ENCODE data around the gene SEC11C.

The SEC11C gene

GRCh38 chr18:59172664-59173249 lies 33.1 kb downstream of the SEC11C start:
- H3K36me3 Mint-ChIP-seq, result peaks cover 10% of the 10 kb centered on the region
- no peak overlapping the region for H3K4me3 Mint-ChIP-seq
- no peaks in the 10 kb centered on the region for H3K4me1 Mint-ChIP-seq
- ATAC-seq, result no peak
- peaks cover 20% of the 10 kb centered on the region for H3K27me3 Mint-ChIP-seq
- peaks cover 20% of the 10 kb centered on the region for H3K9me3 Mint-ChIP-seq
- no peak overlapping the region for H3K27ac Mint-ChIP-seq

- no peak for ATAC-seq
- Mint-ChIP-seq H3K27me3 (peaks cover 24% of the 10 kb centered on the region), H3K4me1 (no peaks in the 10 kb centered on the region), H3K4me3 (no peak overlapping the region), H3K9me3 (peaks cover 11% of the 10 kb centered on the region), H3K27ac (no peak overlapping the region), H3K36me3 (peaks cover 5% of the 10 kb centered on the region)
Observed at GRCh38 chr18:59177485-59177884, 37.8 kb downstream of the SEC11C start.

- Mint-ChIP-seq H3K36me3 (no peaks in the 10 kb centered on the region), H3K9me3 (no peaks in the 10 kb centered on the region), H3K4me1 (no peaks in the 10 kb centered on the region), H3K4me3 (no peak overlapping the region), H3K27ac (no peak overlapping the region), H3K27me3 (peaks cover 35% of the 10 kb centered on the region)
- no peak for ATAC-seq
Observed at GRCh38 chr18:59180150-59180845, 40.6 kb downstream of the SEC11C start.

- peaks cover 26% of the 10 kb centered on the region for H3K27me3 Mint-ChIP-seq
Observed at GRCh38 chr18:59182673-59183072, 43.0 kb downstream of the SEC11C start.

GRCh38 chr18:59189008-59189407 lies 49.3 kb downstream of the SEC11C start:
- no peaks in the 10 kb centered on the region for H3K36me3 Mint-ChIP-seq

More at GRCh38 chr18:59182673-59183072, 43.0 kb downstream of the SEC11C start:
- ATAC-seq, result no peak
- no peaks in the 10 kb centered on the region for H3K4me1 Mint-ChIP-seq
- H3K27ac Mint-ChIP-seq, result no peak overlapping the region
- no peak overlapping the region for H3K4me3 Mint-ChIP-seq
- H3K36me3 Mint-ChIP-seq, result no peaks in the 10 kb centered on the region
- H3K9me3 Mint-ChIP-seq, result no peaks in the 10 kb centered on the region

GRCh38 chr18:59189746-59190145 lies 50.1 kb downstream of the SEC11C start:
- no peak for ATAC-seq
- Mint-ChIP-seq H3K4me1 (no peaks in the 10 kb centered on the region), H3K9me3 (no peaks in the 10 kb centered on the region), H3K4me3 (no peak overlapping the region), H3K27me3 (peaks cover 3% of the 10 kb centered on the region), H3K36me3 (no peaks in the 10 kb centered on the region), H3K27ac (no peak overlapping the region)

More at GRCh38 chr18:59189008-59189407, 49.3 kb downstream of the SEC11C start:
- H3K9me3 Mint-ChIP-seq, result no peaks in the 10 kb centered on the region
- H3K27ac Mint-ChIP-seq, result no peak overlapping the region
- no peak overlapping the region for H3K4me3 Mint-ChIP-seq
- ATAC-seq, result no peak
- no peaks in the 10 kb centered on the region for H3K4me1 Mint-ChIP-seq
- no peaks in the 10 kb centered on the region for H3K27me3 Mint-ChIP-seq

GRCh38 chr18:59196161-59196725 lies 56.6 kb downstream of the SEC11C start:
- H3K27me3 Mint-ChIP-seq, result peaks cover 38% of the 10 kb centered on the region
- no peak overlapping the region for H3K4me3 Mint-ChIP-seq
- peaks cover 8% of the 10 kb centered on the region for H3K4me1 Mint-ChIP-seq
- H3K27ac Mint-ChIP-seq, result no peak overlapping the region
- H3K36me3 Mint-ChIP-seq, result no peaks in the 10 kb centered on the region
- ATAC-seq, result no peak
- H3K9me3 Mint-ChIP-seq, result no peaks in the 10 kb centered on the region

- H3K27me3 Mint-ChIP-seq, result peaks cover 44% of the 10 kb centered on the region
- no peaks in the 10 kb centered on the region for H3K36me3 Mint-ChIP-seq
- no peak overlapping the region for H3K4me3 Mint-ChIP-seq
- no peak overlapping the region for H3K27ac Mint-ChIP-seq
- no peak for ATAC-seq
- peaks cover 8% of the 10 kb centered on the region for H3K4me1 Mint-ChIP-seq
- H3K9me3 Mint-ChIP-seq, result no peaks in the 10 kb centered on the region
Observed at GRCh38 chr18:59197636-59198035, 58.0 kb downstream of the SEC11C start.

GRCh38 chr18:59198215-59198614 lies 58.5 kb downstream of the SEC11C start:
- Mint-ChIP-seq H3K9me3 (no peaks in the 10 kb centered on the region), H3K36me3 (no peaks in the 10 kb centered on the region), H3K4me3 (no peak overlapping the region), H3K27ac (no peak overlapping the region), H3K4me1 (peaks cover 8% of the 10 kb centered on the region), H3K27me3 (peaks cover 44% of the 10 kb centered on the region)
- no peak for ATAC-seq

GRCh38 chr18:59200787-59201186 lies 61.1 kb downstream of the SEC11C start:
- H3K27me3 Mint-ChIP-seq, result peaks cover 31% of the 10 kb centered on the region
- H3K4me1 Mint-ChIP-seq, result peaks cover 8% of the 10 kb centered on the region
- no peak for ATAC-seq
- no peak overlapping the region for H3K4me3 Mint-ChIP-seq
- H3K36me3 Mint-ChIP-seq, result no peaks in the 10 kb centered on the region
- no peak overlapping the region for H3K27ac Mint-ChIP-seq
- no peaks in the 10 kb centered on the region for H3K9me3 Mint-ChIP-seq

- Mint-ChIP-seq H3K4me1 (peaks cover 8% of the 10 kb centered on the region), H3K27ac (no peak overlapping the region), H3K36me3 (no peaks in the 10 kb centered on the region), H3K4me3 (no peak overlapping the region), H3K27me3 (peaks cover 25% of the 10 kb centered on the region), H3K9me3 (no peaks in the 10 kb centered on the region)
- ATAC-seq, result no peak
Observed at GRCh38 chr18:59202258-59202820, 62.7 kb downstream of the SEC11C start.

- Mint-ChIP-seq H3K4me1 (no peaks in the 10 kb centered on the region), H3K27me3 (peaks cover 15% of the 10 kb centered on the region), H3K36me3 (no peaks in the 10 kb centered on the region), H3K27ac (no peak overlapping the region), H3K4me3 (no peak overlapping the region), H3K9me3 (no peaks in the 10 kb centered on the region)
- no peak for ATAC-seq
Observed at GRCh38 chr18:59207506-59207905, 67.8 kb downstream of the SEC11C start.
